ENCODE results near the gene TAF3.

DNA sequence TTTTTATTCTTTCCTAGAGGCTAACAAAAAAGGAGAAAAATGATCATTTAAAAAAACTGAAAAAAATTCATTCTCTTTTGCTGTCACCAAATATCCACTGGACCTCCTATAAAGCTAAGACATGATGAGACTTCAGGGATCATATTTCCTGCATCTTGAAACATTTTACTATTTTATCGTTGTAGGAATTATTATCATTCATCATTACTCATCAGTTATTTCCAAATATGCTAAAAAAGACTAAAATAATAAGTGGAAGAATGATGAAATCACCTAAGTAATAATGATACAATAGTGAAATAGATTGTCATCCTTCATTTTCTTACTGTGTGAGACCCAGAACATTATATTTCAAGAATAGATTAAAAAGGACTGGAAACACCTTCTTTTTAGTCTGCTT, 28.3 kb downstream of the TAF3 start:
- TF ChIP-seq, protein P1, sequence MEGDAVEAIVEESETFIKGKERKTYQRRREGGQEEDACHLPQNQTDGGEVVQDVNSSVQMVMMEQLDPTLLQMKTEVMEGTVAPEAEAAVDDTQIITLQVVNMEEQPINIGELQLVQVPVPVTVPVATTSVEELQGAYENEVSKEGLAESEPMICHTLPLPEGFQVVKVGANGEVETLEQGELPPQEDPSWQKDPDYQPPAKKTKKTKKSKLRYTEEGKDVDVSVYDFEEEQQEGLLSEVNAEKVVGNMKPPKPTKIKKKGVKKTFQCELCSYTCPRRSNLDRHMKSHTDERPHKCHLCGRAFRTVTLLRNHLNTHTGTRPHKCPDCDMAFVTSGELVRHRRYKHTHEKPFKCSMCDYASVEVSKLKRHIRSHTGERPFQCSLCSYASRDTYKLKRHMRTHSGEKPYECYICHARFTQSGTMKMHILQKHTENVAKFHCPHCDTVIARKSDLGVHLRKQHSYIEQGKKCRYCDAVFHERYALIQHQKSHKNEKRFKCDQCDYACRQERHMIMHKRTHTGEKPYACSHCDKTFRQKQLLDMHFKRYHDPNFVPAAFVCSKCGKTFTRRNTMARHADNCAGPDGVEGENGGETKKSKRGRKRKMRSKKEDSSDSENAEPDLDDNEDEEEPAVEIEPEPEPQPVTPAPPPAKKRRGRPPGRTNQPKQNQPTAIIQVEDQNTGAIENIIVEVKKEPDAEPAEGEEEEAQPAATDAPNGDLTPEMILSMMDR (optimal IDR thresholded peaks at IDR 0.05 in 1 of 3, IDR thresholded peaks at IDR 0.05 in 1 of 3, conservative IDR thresholded peaks at IDR 0.05 in 1 of 3; ENCODE audit: extremely low read depth in 1 of 3, insufficient read depth in 2 of 3, low read length in 3 of 3) = no peak
- TF ChIP-seq EZH2 (IDR thresholded peaks at IDR 0.05; ENCODE audit: low read length) = no peak

All from keratinocyte (primary cell).